Liver (tissue), 3 donors: ENCODE data around the gene TMEM126B.

Experiments used
- EGR1 ChIP-seq, 2 donors: IDR thresholded peaks; 2 replicates each; pipeline ENCODE4 v1.6.1; 2016 to 2018; ENCODE audit warnings: antibody characterized with exemption in 2 of 2, low read depth in 2 of 2
- FOXA1 ChIP-seq: IDR thresholded peaks from 2 replicates; pipeline ENCODE4 v1.6.1; 2016; ENCODE audit warnings: antibody characterized with exemption
- GABPA ChIP-seq, 2 donors: IDR thresholded peaks in 1 of 2; conservative IDR thresholded peaks in 1 of 2; 2 replicates each; pipeline ENCODE4 v1.6.1; 2016; ENCODE audit warnings: antibody characterized with exemption in 2 of 2, mild to moderate bottlenecking in 1 of 2, moderate library complexity in 1 of 2
- JUND ChIP-seq, 2 donors: IDR thresholded peaks; 2 replicates each; pipeline ENCODE4 v1.6.1; 2016; ENCODE audit warnings: antibody characterized with exemption in 2 of 2
- MAX ChIP-seq: IDR thresholded peaks from 2 replicates; pipeline ENCODE4 v1.6.1; 2016; ENCODE audit warnings: antibody characterized with exemption
- NR2F2 ChIP-seq: IDR thresholded peaks from 2 replicates; pipeline ENCODE4 v1.6.1; 2016; ENCODE audit warnings: antibody characterized with exemption
- RAD21 ChIP-seq, 2 donors: IDR thresholded peaks; 2 replicates each; pipeline ENCODE4 v1.6.1; 2016; ENCODE audit warnings: antibody characterized with exemption in 2 of 2, mild to moderate bottlenecking in 2 of 2
- SP1 ChIP-seq: IDR thresholded peaks from 2 replicates; pipeline ENCODE4 v1.6.1; 2018; ENCODE audit warnings: antibody characterized with exemption, mild to moderate bottlenecking
- YY1 ChIP-seq: IDR thresholded peaks from 2 replicates; pipeline ENCODE4 v1.6.1; 2016; ENCODE audit warnings: antibody characterized with exemption, mild to moderate bottlenecking
- ZBTB33 ChIP-seq: IDR thresholded peaks from 2 replicates; pipeline ENCODE4 v1.6.1; 2016; ENCODE audit warnings: antibody characterized with exemption
- TF ChIP-seq, protein P1 (sequence below): fragments of 150-350 bp; IDR thresholded peaks from 2 replicates; pipeline ENCODE4 v1.5.1; 2017; ENCODE audit warnings: improper control_type of control experiment, low read depth, low read length; ENCODE audit not compliant: missing input control
- donor health status: healthy.
- donor health status: healthy.

DNA sequence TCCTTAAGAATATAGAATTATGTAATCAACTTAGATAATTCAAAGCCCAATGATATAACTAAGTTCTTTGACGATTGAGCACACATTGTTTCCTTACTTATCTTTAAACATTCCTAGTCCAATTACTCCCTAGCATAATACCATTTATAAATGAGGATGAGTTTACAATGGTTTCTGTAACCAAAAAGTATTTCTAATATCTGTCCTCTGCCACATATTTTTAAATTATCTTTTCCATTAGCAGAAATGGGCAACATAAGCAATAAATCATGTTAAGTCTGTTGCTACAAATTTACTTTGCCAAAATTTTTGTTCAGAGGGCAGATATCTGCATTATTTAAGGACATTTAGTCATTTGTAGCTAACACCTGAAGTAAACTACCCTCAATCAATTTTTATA is 29.8 kb downstream of the TMEM126B start:
- no peak for TF ChIP-seq RAD21 (IDR thresholded peaks at IDR 0.05)
- TF ChIP-seq, protein P1, sequence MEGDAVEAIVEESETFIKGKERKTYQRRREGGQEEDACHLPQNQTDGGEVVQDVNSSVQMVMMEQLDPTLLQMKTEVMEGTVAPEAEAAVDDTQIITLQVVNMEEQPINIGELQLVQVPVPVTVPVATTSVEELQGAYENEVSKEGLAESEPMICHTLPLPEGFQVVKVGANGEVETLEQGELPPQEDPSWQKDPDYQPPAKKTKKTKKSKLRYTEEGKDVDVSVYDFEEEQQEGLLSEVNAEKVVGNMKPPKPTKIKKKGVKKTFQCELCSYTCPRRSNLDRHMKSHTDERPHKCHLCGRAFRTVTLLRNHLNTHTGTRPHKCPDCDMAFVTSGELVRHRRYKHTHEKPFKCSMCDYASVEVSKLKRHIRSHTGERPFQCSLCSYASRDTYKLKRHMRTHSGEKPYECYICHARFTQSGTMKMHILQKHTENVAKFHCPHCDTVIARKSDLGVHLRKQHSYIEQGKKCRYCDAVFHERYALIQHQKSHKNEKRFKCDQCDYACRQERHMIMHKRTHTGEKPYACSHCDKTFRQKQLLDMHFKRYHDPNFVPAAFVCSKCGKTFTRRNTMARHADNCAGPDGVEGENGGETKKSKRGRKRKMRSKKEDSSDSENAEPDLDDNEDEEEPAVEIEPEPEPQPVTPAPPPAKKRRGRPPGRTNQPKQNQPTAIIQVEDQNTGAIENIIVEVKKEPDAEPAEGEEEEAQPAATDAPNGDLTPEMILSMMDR = no peak
- TF ChIP-seq NR2F2 = no peak
- TF ChIP-seq GABPA (IDR thresholded peaks at IDR 0.05 in 1 of 2, conservative IDR thresholded peaks at IDR 0.05 in 1 of 2) = no peak
- TF ChIP-seq FOXA1 = no peak
- TF ChIP-seq ZBTB33 = no peak
- no peak for TF ChIP-seq MAX
- no peak for TF ChIP-seq JUND (IDR thresholded peaks at IDR 0.05)
- no peak for TF ChIP-seq SP1
- TF ChIP-seq EGR1 (IDR thresholded peaks at IDR 0.05; ENCODE audit: low read depth in 2 of 2) = no peak
- no peak for TF ChIP-seq YY1
